RWPE2 (cell line): ENCODE data around the gene SYMPK.

Source experiments
- ATAC-seq: fragments of 200-7000 bp; cut with Tn5 transposase; 3 replicates; pipeline ENCODE4 v1.9.1; 2021; ENCODE audit warnings: low read depth
- DNase-seq: peaks from one replicate; pipeline ENCODE4 v3.0.0-alpha.2; 2020; ENCODE audit warnings: low spot score
- H3K27ac ChIP-seq: fragments of 450-650 bp; 2 replicates; pipeline ENCODE4 v1.5.1; 2017; ENCODE audit warnings: mild to moderate bottlenecking; ENCODE audit not compliant: poor library complexity, severe bottlenecking
- H3K27me3 ChIP-seq: fragments of 250-450 bp; sonication (Bioruptor Pico); 2 replicates; pipeline ENCODE4 v1.5.1; 2021; ENCODE audit warnings: mild to moderate bottlenecking, moderate library complexity; ENCODE audit not compliant: insufficient read depth, poor library complexity, severe bottlenecking
- H3K36me3 ChIP-seq: fragments of 250-450 bp; sonication (Bioruptor Pico); 2 replicates; pipeline ENCODE4 v1.5.1; 2020; ENCODE audit warnings: low read depth, mild to moderate bottlenecking, moderate library complexity
- H3K4me1 ChIP-seq: fragments of 250-450 bp; sonication (Bioruptor Pico); 2 replicates; pipeline ENCODE4 v1.5.1; 2021; ENCODE audit warnings: mild to moderate bottlenecking, moderate library complexity; ENCODE audit not compliant: insufficient read depth, poor library complexity, severe bottlenecking
- H3K4me3 ChIP-seq: fragments of 250-450 bp; sonication (Bioruptor Pico); 2 replicates; pipeline ENCODE4 v1.5.1; 2021; ENCODE audit warnings: mild to moderate bottlenecking, moderate library complexity; ENCODE audit not compliant: severe bottlenecking
- H3K9me3 ChIP-seq: fragments of 250-450 bp; sonication (Bioruptor Pico); 2 replicates; pipeline ENCODE4 v1.5.1; 2021; ENCODE audit warnings: mild to moderate bottlenecking, moderate library complexity; ENCODE audit not compliant: severe bottlenecking
- CTCF ChIP-seq: fragments of 450-650 bp; IDR thresholded peaks from one replicate; pipeline ENCODE4 v1.5.1; 2017; ENCODE audit warnings: mild to moderate bottlenecking, moderate library complexity; ENCODE audit not compliant: poor library complexity, severe bottlenecking

SYMPK gene

GRCh38 chr19:45852145-45852750 lies 10.7 kb downstream of the SYMPK start:
- Histone ChIP-seq H3K4me1 (no peaks in the 10 kb centered on the region), H3K27ac (no peak overlapping the region), H3K9me3 (no peaks in the 10 kb centered on the region), H3K27me3 (no peaks in the 10 kb centered on the region), H3K4me3 (no peak overlapping the region), H3K36me3 (peaks cover 81% of the 10 kb centered on the region)
- TF ChIP-seq CTCF: no peak
- no peak for DNase-seq
- ATAC-seq: peak; percentile 47; the same call in 2 of the 3 replicates

GRCh38 chr19:45848922-45849321 lies 14.0 kb downstream of the SYMPK start:
- ATAC-seq: peak; percentile 52; the same call in 1 of the 3 replicates
- peaks cover 94% of the 10 kb centered on the region for H3K36me3 ChIP-seq

GRCh38 chr19:45847663-45848062 lies 15.3 kb downstream of the SYMPK start:
- Histone ChIP-seq H3K27ac (no peak overlapping the region), H3K36me3 (peaks cover 95% of the 10 kb centered on the region), H3K4me1 (no peaks in the 10 kb centered on the region), H3K9me3 (no peaks in the 10 kb centered on the region), H3K4me3 (no peak overlapping the region), H3K27me3 (no peaks in the 10 kb centered on the region)
- DNase-seq: no peak
- no peak for TF ChIP-seq CTCF
- ATAC-seq: no peak

More at GRCh38 chr19:45848922-45849321, 14.0 kb downstream of the SYMPK start:
- no peak overlapping the region for H3K27ac ChIP-seq
- no peaks in the 10 kb centered on the region for H3K9me3 ChIP-seq
- no peaks in the 10 kb centered on the region for H3K4me1 ChIP-seq
- no peaks in the 10 kb centered on the region for H3K27me3 ChIP-seq
- TF ChIP-seq CTCF: no peak
- H3K4me3 ChIP-seq: no peak overlapping the region
- no peak for DNase-seq

- Histone ChIP-seq H3K27me3 (no peaks in the 10 kb centered on the region), H3K4me1 (no peaks in the 10 kb centered on the region), H3K27ac (no peak overlapping the region), H3K4me3 (no peak overlapping the region), H3K9me3 (no peaks in the 10 kb centered on the region), H3K36me3 (peaks cover 93% of the 10 kb centered on the region)
- ATAC-seq (no peak), DNase-seq (no peak)
- no peak for TF ChIP-seq CTCF
Measured at GRCh38 chr19:45842198-45842597, 20.7 kb downstream of the SYMPK start.

- H3K4me3 ChIP-seq: no peak overlapping the region
- H3K36me3 ChIP-seq: peaks cover 95% of the 10 kb centered on the region
- TF ChIP-seq CTCF: no peak
- no peaks in the 10 kb centered on the region for H3K4me1 ChIP-seq
- H3K9me3 ChIP-seq: no peaks in the 10 kb centered on the region
- DNase-seq (no peak), ATAC-seq (no peak)
- no peaks in the 10 kb centered on the region for H3K27me3 ChIP-seq
- H3K27ac ChIP-seq: no peak overlapping the region
Measured at GRCh38 chr19:45834970-45835369, 28.0 kb downstream of the SYMPK start.
